Measurements from ENCODE around the gene HOXA4. TPM values are rescaled to one million over a fixed set of nuclear protein-coding genes. Genes with fewer than 3 reads are reported as not detected.

The HOXA4 gene
- total and polyA plus RNA-seq, 2 of the 4 experiments (the other 2 are of a cell fraction): 0.36 to 8.0 TPM

- H3K27me3 ChIP-seq (ENCODE audit: control insufficient read depth, insufficient read depth, low read length): peaks cover 4% of the 10 kb centered on the region; the same call in 1 of the 2 replicates
- no peak overlapping the region for H3K14ac ChIP-seq (replicated peaks; ENCODE audit: low read depth, low read length)
- BruUV-seq (replicated peaks): no TSS peak
- no peaks in the 10 kb centered on the region for H3K9me3 ChIP-seq (ENCODE audit: control insufficient read depth, insufficient read depth, low read length)
- H2BK20ac ChIP-seq (ENCODE audit: low read depth, low read length): no peak overlapping the region
- no peak overlapping the region for H2BK15ac ChIP-seq (ENCODE audit: low read depth, low read length)
- dilution Hi-C loops (cut with HindIII; ENCODE audit: low sequenced_read_pairs, unreplicated experiment): no loop called here
- TF ChIP-seq POLR2A (IDR thresholded peaks at IDR 0.05; ENCODE audit: low read depth, low read length): no peak
- TF ChIP-seq, protein P1, sequence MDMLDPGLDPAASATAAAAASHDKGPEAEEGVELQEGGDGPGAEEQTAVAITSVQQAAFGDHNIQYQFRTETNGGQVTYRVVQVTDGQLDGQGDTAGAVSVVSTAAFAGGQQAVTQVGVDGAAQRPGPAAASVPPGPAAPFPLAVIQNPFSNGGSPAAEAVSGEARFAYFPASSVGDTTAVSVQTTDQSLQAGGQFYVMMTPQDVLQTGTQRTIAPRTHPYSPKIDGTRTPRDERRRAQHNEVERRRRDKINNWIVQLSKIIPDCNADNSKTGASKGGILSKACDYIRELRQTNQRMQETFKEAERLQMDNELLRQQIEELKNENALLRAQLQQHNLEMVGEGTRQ (IDR thresholded peaks at IDR 0.05; ENCODE audit: low read depth, low read length): no peak
- TF ChIP-seq RAD21 (IDR thresholded peaks at IDR 0.05; ENCODE audit: low read length): no peak
- TF ChIP-seq FOS (IDR thresholded peaks at IDR 0.05; ENCODE audit: low read depth, low read length): no peak
- no peak for TF ChIP-seq MAFK (IDR thresholded peaks at IDR 0.05; ENCODE audit: low read depth, low read length)
- TF ChIP-seq RCOR1 (IDR thresholded peaks at IDR 0.05; ENCODE audit: insufficient replicate concordance, low read length): no peak
- TF ChIP-seq BHLHE40 (IDR thresholded peaks at IDR 0.05; ENCODE audit: low read depth, low read length): no peak
- no peak overlapping the region for H3K4ac ChIP-seq (ENCODE audit: low read depth, low read length)
- no peak overlapping the region for H4K8ac ChIP-seq (ENCODE audit: low read depth in 2 of 2, low read length in 2 of 2)
- no peak overlapping the region for H4K5ac ChIP-seq (ENCODE audit: low read depth, low read length)
- H3K79me1 ChIP-seq (ENCODE audit: low read depth in 1 of 2, low read length in 2 of 2): peaks cover 10 to 16% of the 10 kb centered on the region in 2 experiments; a peak in 3 of 4 replicates
- H2BK5ac ChIP-seq (ENCODE audit: low read depth, low read length, poor library complexity, severe bottlenecking): no peak overlapping the region
- ATAC-seq (ENCODE audit: low read depth) (no peak), DNase-seq (no peak)
- H2BK120ac ChIP-seq (ENCODE audit: low read depth, low read length): no peak overlapping the region
- peaks cover 3% of the 10 kb centered on the region for H4K20me1 ChIP-seq (ENCODE audit: insufficient read depth, low read length)
- no peak overlapping the region for H4K91ac ChIP-seq (ENCODE audit: insufficient read depth, low read depth, low read length)
- no peaks in the 10 kb centered on the region for H3K4me1 ChIP-seq (ENCODE audit: control insufficient read depth, insufficient read depth, low read length)
- no peak overlapping the region for H3K18ac ChIP-seq (ENCODE audit: low read depth, low read length)
- H3K9me1 ChIP-seq (ENCODE audit: insufficient read depth, low read length): no peaks in the 10 kb centered on the region
- in situ Hi-C loops (cut with MboI; ENCODE audit: low sequenced_read_pairs): no loop called here
- no peak overlapping the region for H3K4me2 ChIP-seq (ENCODE audit: low read depth, low read length)
- H3K4me3 ChIP-seq (ENCODE audit: insufficient read depth, low read depth, low read length): no peak overlapping the region
- ChIA-PET CTCF (interaction anchor here (0.7 kb wide), 1 partner anchor 397 kb away, joined by 3 read pairs; no protein-coding TSS in a partner anchor), POLR2A (ENCODE audit: unreplicated experiment) (no interaction called here)
- no peak overlapping the region for H3K56ac ChIP-seq (ENCODE audit: extremely low read depth, insufficient read depth, low read length)
- H2AK9ac ChIP-seq (replicated peaks; ENCODE audit: low read depth, low read length, poor library complexity): no peak overlapping the region
- H3K9ac ChIP-seq (ENCODE audit: low read depth, low read length): no peak overlapping the region
- no peak overlapping the region for H3K27ac ChIP-seq (ENCODE audit: insufficient read depth, low read length)
- intact Hi-C loops (cut with micrococcal nuclease): no loop called here
- no peaks in the 10 kb centered on the region for H3K36me3 ChIP-seq (ENCODE audit: control insufficient read depth, insufficient read depth, low read length)
- H3K23ac ChIP-seq (ENCODE audit: low read depth, low read length): no peak overlapping the region
- no peak overlapping the region for H2AFZ ChIP-seq (replicated peaks; ENCODE audit: low read length, poor library complexity)
- no peak overlapping the region for H2AK5ac ChIP-seq (ENCODE audit: low read depth, low read length)
- 83% methylated on average over 1 of the region's 9 CpGs; no CpG with 5 or more reads in 1 of the 2 experiments for WGBS, 2 experiments (ENCODE audit: extremely low coverage in 2 of 2, insufficient read length in 1 of 2)
These were observed 38.4 kb downstream of the HOXA4 start for GRCh38 chr7:27091941-27092818.

Measured in IMR-90 (cell line).